ENCODE measurements around the gene CITED4. TPM values are rescaled to one million over a fixed set of nuclear protein-coding genes. Genes with fewer than 3 reads are reported as not detected.

Gene CITED4
- total RNA-seq, 1 donor from 2014 or later, result 101 TPM

DNA sequence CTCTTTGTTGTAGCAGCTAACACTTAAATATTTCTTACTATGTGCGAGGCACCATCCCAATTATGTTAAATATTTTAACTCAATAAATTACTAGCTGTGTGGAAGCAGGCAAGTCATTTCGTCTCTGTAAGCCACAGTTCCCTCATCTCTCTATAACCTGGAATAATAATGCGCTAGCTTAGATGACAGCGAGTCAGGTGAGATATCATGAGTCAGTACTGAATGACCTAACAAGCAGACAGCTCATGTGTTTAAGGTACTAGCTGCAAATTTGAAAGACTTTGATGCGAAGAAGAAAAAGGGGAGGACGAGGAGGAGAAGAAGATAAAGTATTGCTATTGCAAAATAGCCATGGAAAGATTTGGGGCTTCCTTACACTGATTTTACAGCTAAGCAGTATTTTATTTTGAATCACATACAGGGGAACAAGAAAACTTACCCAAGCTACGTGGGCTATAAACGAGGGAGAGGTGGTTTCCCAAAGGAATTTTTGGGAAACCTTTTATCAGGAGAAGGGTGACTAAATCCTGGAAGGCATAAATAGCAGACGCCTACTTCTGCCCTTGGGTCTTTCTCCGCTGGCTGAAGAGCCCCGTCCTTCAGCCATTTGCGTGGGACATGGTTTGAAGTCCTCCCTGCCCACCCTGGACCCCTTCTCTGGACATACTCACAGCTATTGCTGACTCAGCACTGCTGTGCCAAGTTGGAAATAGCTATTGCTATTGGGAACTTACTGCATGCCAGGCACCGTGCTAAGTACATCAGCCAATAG, 8.9 kb downstream of the CITED4 start:
- Mint-ChIP-seq H3K36me3 (no peaks in the 10 kb centered on the region), H3K9me3 (no peaks in the 10 kb centered on the region), H3K4me3 (no peak overlapping the region), H3K27ac (no peak overlapping the region), H3K27me3 (peaks cover 12% of the 10 kb centered on the region), H3K4me1 (ENCODE audit: unreplicated experiment) (peaks cover 4% of the 10 kb centered on the region)
- no peak for DNase-seq (ENCODE audit: extremely low spot score, unreplicated experiment)
- TF ChIP-seq CTCF (conservative IDR thresholded peaks at IDR 0.05), result no peak

DNA sequence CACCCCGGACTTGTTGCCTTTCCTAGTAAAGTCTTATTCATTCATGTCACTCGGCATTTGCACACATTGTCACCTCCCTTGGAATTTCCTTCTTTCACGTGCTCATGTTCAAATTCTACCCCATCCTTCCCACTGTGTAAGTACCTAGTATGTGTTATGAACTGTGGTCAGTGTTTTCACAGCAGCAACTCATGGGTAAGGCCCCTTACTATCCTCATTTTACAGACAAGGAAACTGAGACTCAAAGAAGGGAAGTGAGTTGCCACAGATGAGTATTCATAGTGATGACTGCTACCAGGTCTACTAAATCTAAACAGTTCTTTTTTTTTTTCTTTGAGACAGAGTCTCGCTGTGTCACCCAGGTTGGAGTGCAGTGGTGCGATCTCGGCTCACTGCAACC, 10.5 kb downstream of the CITED4 start:
- H3K4me1 Mint-ChIP-seq (ENCODE audit: unreplicated experiment), result peaks cover 9% of the 10 kb centered on the region

DNA sequence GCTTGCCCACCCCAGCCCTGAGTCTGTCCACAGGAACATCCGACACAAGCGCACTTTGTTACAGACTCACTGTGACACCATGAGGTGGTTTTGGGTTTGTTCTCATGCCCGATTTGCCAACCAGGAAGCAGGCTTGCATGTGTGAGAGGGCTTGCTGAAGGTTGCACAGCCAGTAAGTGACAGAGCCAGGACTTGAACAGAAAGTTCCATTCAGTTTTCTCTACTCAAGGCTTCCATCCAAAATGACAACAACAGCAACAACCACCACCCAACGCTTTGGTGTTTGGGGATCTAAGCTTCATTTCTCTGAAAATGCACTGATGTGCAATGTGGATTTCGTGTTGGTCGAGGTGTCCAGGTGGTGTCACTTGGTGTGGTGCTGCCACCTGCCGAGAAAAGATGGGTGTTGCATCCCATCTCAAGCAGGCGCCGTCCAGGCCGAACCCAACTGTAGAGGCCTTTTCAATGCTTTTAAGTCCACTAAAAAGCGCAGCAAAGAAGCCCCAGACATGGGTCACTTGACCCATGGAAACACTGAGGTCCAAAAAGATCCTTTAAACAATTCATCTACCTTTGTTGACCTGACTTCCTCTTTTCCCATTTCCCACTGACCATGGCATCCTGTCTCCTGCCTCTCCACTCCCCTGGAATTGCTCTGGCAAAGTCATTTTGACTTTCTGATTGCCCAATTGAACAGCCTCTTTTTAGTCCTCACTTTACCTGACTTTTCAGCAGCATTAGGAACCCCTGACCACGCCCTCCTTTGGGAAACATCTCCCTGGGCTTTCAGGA, 12.2 kb downstream of the CITED4 start:
- no peaks in the 10 kb centered on the region for H3K9me3 Mint-ChIP-seq
- no peaks in the 10 kb centered on the region for H3K36me3 Mint-ChIP-seq
- peak; percentile 94 for TF ChIP-seq CTCF (conservative IDR thresholded peaks at IDR 0.05)
- peak overlapping the region; percentile 11 for H3K27ac Mint-ChIP-seq
- peaks cover 9% of the 10 kb centered on the region for H3K4me1 Mint-ChIP-seq (ENCODE audit: unreplicated experiment)
- peaks cover 5% of the 10 kb centered on the region for H3K27me3 Mint-ChIP-seq
- H3K4me3 Mint-ChIP-seq, result no peak overlapping the region
- DNase-seq (ENCODE audit: extremely low spot score, unreplicated experiment), result no peak

More for the DNA sequence above, 10.5 kb downstream of the CITED4 start:
- Mint-ChIP-seq H3K27ac (no peak overlapping the region), H3K27me3 (peaks cover 5% of the 10 kb centered on the region), H3K36me3 (no peaks in the 10 kb centered on the region), H3K4me3 (no peak overlapping the region), H3K9me3 (no peaks in the 10 kb centered on the region)
- TF ChIP-seq CTCF (conservative IDR thresholded peaks at IDR 0.05), result no peak
- no peak for DNase-seq (ENCODE audit: extremely low spot score, unreplicated experiment)

- Mint-ChIP-seq H3K4me1 (ENCODE audit: unreplicated experiment) (peaks cover 15% of the 10 kb centered on the region), H3K27me3 (peaks cover 5% of the 10 kb centered on the region), H3K27ac (no peak overlapping the region), H3K4me3 (peak overlapping the region; percentile 10), H3K36me3 (no peaks in the 10 kb centered on the region), H3K9me3 (no peaks in the 10 kb centered on the region)
- peak; percentile 85 for TF ChIP-seq CTCF (conservative IDR thresholded peaks at IDR 0.05)
- DNase-seq (ENCODE audit: extremely low spot score, unreplicated experiment), result no peak
Measured at GRCh38 chr1:40848530-40849189, 13.5 kb downstream of the CITED4 start.

DNA sequence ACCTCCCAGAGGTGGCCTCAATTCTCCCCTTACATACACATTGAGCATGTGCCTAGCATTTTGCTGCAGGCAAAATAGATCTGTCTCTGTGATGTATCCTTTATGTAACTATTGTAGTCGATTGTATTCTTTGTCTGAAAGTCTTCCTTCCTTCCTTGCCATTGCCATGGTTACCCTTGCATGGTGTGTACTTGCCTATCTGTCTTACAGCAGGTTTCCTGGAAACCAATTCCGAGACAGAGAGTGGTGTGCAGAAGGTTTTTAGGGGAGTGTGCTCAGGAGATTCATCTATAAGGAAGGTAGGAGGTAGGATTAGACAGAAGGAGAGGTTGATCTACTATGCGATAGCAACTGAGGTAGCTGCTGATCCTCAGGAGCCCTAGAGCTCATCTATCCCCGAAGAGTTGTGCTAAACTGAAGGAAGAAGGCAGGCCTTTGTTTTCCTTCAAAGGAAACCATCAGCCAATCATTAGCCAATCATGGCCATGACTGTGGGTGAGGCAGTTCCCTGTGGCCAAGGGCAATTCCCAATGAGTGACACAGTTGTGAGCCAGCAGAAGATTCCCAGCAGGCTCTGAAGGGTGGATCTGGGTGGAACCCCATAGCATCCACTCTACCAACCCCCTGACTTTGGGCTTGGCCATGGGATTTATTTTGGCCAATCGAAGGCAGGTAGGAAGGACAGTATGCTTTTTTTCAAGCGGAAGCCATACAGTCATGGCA, 15.0 kb downstream of the CITED4 start:
- H3K27me3 Mint-ChIP-seq, result peaks cover 5% of the 10 kb centered on the region
- TF ChIP-seq CTCF (conservative IDR thresholded peaks at IDR 0.05), result no peak

More for the DNA sequence above, 15.0 kb downstream of the CITED4 start:
- no peak for DNase-seq (ENCODE audit: extremely low spot score, unreplicated experiment)
- Mint-ChIP-seq H3K9me3 (peaks cover 6% of the 10 kb centered on the region), H3K27ac (no peak overlapping the region), H3K4me3 (no peak overlapping the region), H3K4me1 (ENCODE audit: unreplicated experiment) (peaks cover 16% of the 10 kb centered on the region), H3K36me3 (no peaks in the 10 kb centered on the region)
